Small intestine (tissue), 7 donors: ENCODE results near the gene LMBR1. TPM values are rescaled to one million over a fixed set of nuclear protein-coding genes. Genes with fewer than 3 reads are reported as not detected.
A peak's percentile ranks its signal among the peaks of the same experiment; 100 is the strongest.

Experiments used
- DNase-seq, 2 donors: peaks; one replicate each; pipeline versions ENCODE4 v3.0.0 to v3.0.0-alpha.2; 2013
- FAIRE-seq: peaks from 2 replicates; lab custom pipeline; 2012; peaks lifted over from hg19 to GRCh38; lab: Jason Lieb, UNC
- H3K27ac ChIP-seq, 3 donors: one replicate each; pipeline ENCODE4 v1.5.1; 2013; ENCODE audit warnings: low read length in 2 of 3, mild to moderate bottlenecking in 2 of 3, control low read depth in 1 of 3, inconsistent platforms in 1 of 3, low read depth in 1 of 3, moderate library complexity in 1 of 3
- H3K27me3 ChIP-seq, 3 donors: one replicate each; pipeline ENCODE4 v1.6.1; 2013; ENCODE audit warnings: low read length in 3 of 3, inconsistent platforms in 1 of 3; ENCODE audit not compliant: control insufficient read depth in 3 of 3, insufficient read depth in 3 of 3
- H3K36me3 ChIP-seq, 3 donors: one replicate each; pipeline ENCODE4 v1.6.1; 2013; ENCODE audit warnings: low read length in 3 of 3, inconsistent platforms in 1 of 3, low read depth in 1 of 3, mild to moderate bottlenecking in 1 of 3, moderate library complexity in 1 of 3; ENCODE audit not compliant: control insufficient read depth in 3 of 3, insufficient read depth in 2 of 3
- H3K4me1 ChIP-seq, 3 donors: one replicate each; pipeline ENCODE4 v1.6.1; 2013; ENCODE audit warnings: low read length in 2 of 3, inconsistent platforms in 1 of 3, low read depth in 1 of 3, mild to moderate bottlenecking in 1 of 3, moderate library complexity in 1 of 3; ENCODE audit not compliant: control insufficient read depth in 3 of 3, insufficient read depth in 2 of 3
- H3K4me3 ChIP-seq, 3 donors: one replicate each; pipeline ENCODE4 v1.5.1; 2013; ENCODE audit warnings: low read length in 3 of 3, control low read depth in 1 of 3, inconsistent platforms in 1 of 3, low read depth in 1 of 3, mild to moderate bottlenecking in 1 of 3, moderate library complexity in 1 of 3
- H3K9me3 ChIP-seq, 2 donors: one replicate each; pipeline ENCODE4 v1.6.1; 2013; ENCODE audit warnings: low read depth in 1 of 2, low read length in 1 of 2; ENCODE audit not compliant: control insufficient read depth in 2 of 2, insufficient read depth in 1 of 2
- WGBS, 3 donors: extraction: QIAGEN DNeasy Blood & Tissue Kit; methylation state at CpG; one replicate each; pipeline ENCODE4 v1.1.7; 2013; 5-methylcytosine and 5-hydroxymethylcytosine counted together
- polyA plus RNA-seq, 4 donors: library from polyadenylated mRNA; stranded (reverse) in 3 of 4; unstranded in 1 of 4; fragments of 200-250 nt in 3 of 4; fragments of 120-200 nt in 1 of 4; gene quantifications; one replicate each; pipeline versions ENCODE4 v1.2.1 to v1.2.3, GENCODE V29; 2013
- donor health status: healthy with polysubstance abuse.
- donor health status: control.
- donor health status: control.
- donor health status: Bipolar disorder and iron deficiency.
- donor health status: healthy.

The LMBR1 gene
- polyA plus RNA-seq, 4 donors: 4.3 to 34.5 (median 11.9) TPM

DNA sequence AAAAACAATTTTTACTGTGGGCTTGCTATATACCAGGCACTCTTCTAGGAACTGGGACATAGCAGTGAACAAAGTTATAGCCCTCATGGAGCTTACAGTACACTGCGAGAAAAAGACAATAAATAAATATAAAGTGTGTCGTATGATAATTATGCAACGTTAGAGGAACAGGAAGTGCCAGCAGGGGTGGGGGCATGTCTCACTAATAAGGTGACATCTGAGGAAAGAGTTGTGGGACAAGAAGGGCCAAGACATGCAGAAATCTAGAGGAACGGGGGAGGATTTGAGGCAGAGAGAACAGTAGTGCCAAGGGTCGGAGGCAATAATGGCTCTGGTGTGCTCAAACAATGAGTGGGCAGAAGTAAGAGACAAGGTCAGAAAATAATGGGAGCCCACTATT, 52.8 kb downstream of the LMBR1 start:
- no peaks in the 10 kb centered on the region for H3K4me1 ChIP-seq
- no peaks in the 10 kb centered on the region for H3K36me3 ChIP-seq
- no peak overlapping the region for H3K27ac ChIP-seq
- H3K4me3 ChIP-seq: no peak overlapping the region
- 79 to 82% (median 81%) methylated on average over 5 of the region's 5 CpGs for WGBS, 3 donors
- no peak for FAIRE-seq
- H3K9me3 ChIP-seq: no peaks in the 10 kb centered on the region
- no peak for DNase-seq
- H3K27me3 ChIP-seq: no peaks in the 10 kb centered on the region

DNA sequence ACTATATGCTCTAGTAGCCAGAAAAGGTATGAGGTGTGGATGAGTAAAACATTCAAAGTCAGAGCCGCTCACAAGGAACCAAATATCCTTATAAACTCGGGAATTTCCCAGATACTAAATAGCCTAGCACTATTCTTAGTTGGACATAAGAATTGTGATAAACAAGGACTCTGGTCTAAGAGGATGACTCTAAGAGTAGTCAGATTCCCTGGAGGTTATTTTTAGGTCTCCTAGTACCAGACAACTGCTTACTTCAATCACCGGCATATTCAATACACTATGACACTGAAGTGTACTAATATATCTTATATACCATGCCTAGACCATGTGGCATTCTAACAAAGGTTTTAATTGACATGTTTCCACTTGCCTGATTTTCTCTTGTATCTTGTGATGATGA, 56.5 kb downstream of the LMBR1 start:
- no peaks in the 10 kb centered on the region for H3K9me3 ChIP-seq
- H3K4me3 ChIP-seq: no peak overlapping the region
- 83 to 90% (median 86%) methylated on average over 3 of the region's 3 CpGs for WGBS, 3 donors
- no peak overlapping the region for H3K27ac ChIP-seq
- H3K27me3 ChIP-seq: no peaks in the 10 kb centered on the region
- no peak for FAIRE-seq
- DNase-seq: no peak
- peaks cover 0 to 6% (median 2%) of the 10 kb centered on the region in 3 donors for H3K36me3 ChIP-seq
- H3K4me1 ChIP-seq: no peaks in the 10 kb centered on the region

DNA sequence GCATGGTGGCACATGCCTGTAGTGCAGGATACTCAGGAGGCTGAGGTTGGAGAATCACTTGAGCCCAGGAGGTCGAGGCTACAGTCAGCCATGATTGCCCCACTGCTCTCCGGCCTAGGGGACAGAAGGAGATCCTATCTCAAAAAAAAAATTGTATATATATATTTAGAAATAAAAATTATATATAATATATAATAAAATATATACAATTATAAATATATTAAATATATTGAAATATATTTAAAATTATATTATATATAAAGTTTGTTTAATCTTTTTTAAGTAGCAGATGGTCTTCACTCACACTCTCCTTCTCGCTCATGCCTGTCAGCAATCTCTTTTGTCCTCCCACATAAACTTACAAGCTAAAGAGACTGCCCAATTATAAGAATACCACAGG, 58.5 kb downstream of the LMBR1 start:
- WGBS, 3 donors: 91 to 97% (median 92%) methylated on average over 3 of the region's 3 CpGs
- Histone ChIP-seq H3K27ac (no peak overlapping the region), H3K4me3 (no peak overlapping the region), H3K9me3 (no peaks in the 10 kb centered on the region), H3K27me3 (no peaks in the 10 kb centered on the region), H3K4me1 (no peaks in the 10 kb centered on the region), H3K36me3 (peaks cover 0 to 7% (median 4%) of the 10 kb centered on the region in 3 donors)
- no peak for FAIRE-seq
- no peak for DNase-seq

DNA sequence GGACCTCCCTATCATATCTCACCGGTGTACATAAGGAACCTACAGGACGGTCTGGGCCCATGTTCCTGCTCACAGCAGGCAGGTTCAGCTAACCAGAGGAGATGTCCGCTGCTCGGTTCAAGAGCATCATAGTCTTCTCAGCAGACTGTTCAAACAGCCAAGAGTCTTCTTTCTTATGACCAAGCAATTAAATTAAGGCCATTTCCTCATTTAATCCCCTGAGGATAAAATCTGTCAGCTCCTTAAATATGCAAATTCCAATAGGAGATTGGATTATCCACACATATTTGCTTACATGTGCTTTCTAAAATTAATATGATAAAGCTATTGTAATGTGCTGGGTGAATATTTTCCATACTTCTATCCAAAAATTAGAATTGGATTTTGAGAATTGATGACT, 59.7 kb downstream of the LMBR1 start:
- 94 to 99% (median 99%) methylated on average over 4 of the region's 4 CpGs for WGBS, 3 donors
- Histone ChIP-seq H3K27me3 (no peaks in the 10 kb centered on the region), H3K9me3 (no peaks in the 10 kb centered on the region), H3K4me1 (no peaks in the 10 kb centered on the region), H3K36me3 (peaks cover 0 to 12% (median 4%) of the 10 kb centered on the region in 3 donors), H3K27ac (no peak overlapping the region), H3K4me3 (no peak overlapping the region)
- no peak for DNase-seq
- no peak for FAIRE-seq

DNA sequence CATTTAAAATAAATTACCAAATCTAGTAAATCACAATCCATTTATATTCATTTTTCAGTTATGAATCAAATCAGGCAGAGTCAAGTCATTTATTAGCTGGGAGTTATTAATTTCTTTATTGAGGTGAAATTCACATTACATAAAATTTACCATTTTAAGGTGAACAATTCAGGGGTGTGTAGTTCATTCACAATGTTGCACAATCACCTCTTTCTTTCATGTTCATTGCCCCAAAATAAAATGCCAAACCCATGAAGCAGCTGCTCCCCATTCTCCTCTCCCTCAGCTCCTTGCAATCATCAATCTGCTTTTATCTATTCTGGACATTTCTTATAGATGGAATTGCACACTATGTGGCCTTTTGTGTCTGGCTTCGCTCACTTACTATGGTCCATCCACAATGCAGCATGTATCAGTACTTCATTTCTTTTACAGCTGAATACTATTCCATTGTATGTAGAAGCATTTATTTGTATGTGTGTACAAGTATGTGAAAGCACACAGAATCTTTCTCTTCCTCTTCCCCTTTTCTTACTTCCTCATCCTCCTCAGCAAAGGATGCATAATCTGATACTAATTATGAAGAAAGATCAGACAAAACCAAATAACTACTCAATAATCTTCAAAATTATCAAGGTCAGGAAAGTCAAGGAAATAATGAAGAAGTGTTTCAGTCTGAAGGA, 60.6 kb downstream of the LMBR1 start:
- H3K4me1 ChIP-seq: no peaks in the 10 kb centered on the region
- H3K9me3 ChIP-seq: no peaks in the 10 kb centered on the region
- 97 to 100% (median 99%) methylated on average over 1 of the region's 1 CpG for WGBS, 3 donors
- FAIRE-seq (no peak), DNase-seq (no peak)
- H3K36me3 ChIP-seq: peaks cover 0 to 12% (median 4%) of the 10 kb centered on the region in 3 donors
- no peaks in the 10 kb centered on the region for H3K27me3 ChIP-seq
- no peak overlapping the region for H3K27ac ChIP-seq
- no peak overlapping the region for H3K4me3 ChIP-seq

DNA sequence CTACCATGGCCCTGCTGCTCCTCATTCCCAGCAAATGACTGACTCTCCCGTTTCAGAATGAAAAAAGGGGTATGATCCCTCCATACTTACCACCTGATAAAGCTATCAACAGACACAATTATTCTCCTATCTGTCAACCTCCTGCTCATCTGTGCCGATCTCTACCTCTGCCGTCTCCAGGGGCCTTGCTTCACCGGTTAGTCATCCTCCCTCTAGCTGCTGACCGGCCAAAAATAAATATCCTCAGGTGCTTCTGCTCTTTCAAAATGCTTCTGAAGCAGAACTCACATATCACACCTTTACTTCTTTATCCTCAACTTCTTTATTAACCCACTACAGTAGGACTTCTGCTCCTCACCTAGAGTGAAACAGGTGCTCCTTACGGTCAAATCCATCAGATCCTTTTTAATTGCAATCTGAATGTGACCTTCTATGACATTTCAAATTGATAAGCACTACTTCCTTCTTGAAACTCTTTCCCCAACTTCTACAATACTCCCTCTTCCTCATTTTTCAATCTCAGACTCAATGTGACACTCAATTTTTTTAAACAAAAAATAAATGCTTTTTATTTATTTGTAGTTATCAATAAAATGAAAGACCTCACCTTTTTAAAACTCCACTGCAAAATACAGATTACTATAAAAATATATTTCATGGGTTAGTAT, 63.2 kb downstream of the LMBR1 start:
- Histone ChIP-seq H3K27me3 (no peaks in the 10 kb centered on the region), H3K4me1 (no peaks in the 10 kb centered on the region), H3K9me3 (no peaks in the 10 kb centered on the region), H3K36me3 (peaks cover 0 to 13% (median 4%) of the 10 kb centered on the region in 3 donors), H3K27ac (no peak overlapping the region), H3K4me3 (no peak overlapping the region)
- 80 to 89% (median 86%) methylated on average over 6 of the region's 6 CpGs for WGBS, 3 donors
- DNase-seq: no peak
- FAIRE-seq: no peak

DNA sequence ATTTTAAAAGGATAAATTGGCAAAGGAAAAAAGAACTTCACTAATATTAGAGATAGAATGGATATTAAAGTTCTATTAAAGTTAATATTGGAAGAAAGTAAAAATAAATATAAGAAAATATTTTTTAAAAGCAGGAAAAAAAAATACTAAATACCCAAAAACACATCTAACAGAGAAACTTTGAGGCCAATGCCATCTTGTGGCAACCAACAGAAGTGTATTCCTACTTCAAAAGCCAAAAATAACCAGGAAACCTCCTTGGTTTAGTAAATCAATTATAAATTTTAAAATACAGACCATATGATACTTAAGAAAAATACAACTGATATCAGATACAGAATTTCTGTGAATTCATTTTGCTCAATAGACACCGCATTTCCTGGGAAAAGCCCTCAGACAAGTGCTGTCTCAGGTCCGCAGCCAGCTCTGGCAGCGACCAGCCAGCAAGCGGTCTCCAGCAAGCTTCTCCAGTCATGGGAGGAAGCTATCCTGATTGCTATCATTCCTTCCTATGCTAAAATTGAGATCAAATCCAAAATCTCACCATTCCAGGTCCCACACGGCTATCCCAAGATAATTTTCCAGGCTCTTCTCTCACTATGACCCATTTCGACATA, 65.3 kb downstream of the LMBR1 start:
- FAIRE-seq (peak; percentile 67), DNase-seq (no peak)
- Histone ChIP-seq H3K27ac (no peak overlapping the region), H3K4me1 (no peaks in the 10 kb centered on the region), H3K9me3 (no peaks in the 10 kb centered on the region), H3K4me3 (no peak overlapping the region), H3K27me3 (no peaks in the 10 kb centered on the region), H3K36me3 (peaks cover 2 to 13% (median 4%) of the 10 kb centered on the region in 3 donors)
- WGBS, 3 donors: 94% methylated on average over 6 of the region's 6 CpGs

DNA sequence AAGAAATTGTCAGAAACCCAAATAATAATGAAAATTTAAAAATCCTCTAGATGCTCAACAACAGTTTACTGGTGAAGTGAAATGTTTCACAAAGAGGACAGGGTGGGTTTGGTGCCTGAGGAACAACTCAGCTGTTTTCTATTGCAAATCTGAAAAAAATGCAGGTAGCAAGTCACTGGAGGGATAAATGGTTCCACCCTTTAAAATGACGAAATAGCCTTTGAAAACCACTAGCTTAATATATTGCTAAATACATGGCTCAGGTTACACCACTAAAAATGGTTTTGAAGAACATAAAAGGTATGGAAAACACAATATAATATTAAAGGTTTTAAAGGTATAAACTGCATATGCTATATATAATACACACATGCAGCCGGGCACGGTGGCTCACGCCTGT, 69.5 kb downstream of the LMBR1 start:
- Histone ChIP-seq H3K27ac (no peak overlapping the region), H3K36me3 (peaks cover 0 to 9% (median 2%) of the 10 kb centered on the region in 3 donors), H3K9me3 (no peaks in the 10 kb centered on the region), H3K4me3 (no peak overlapping the region), H3K27me3 (no peaks in the 10 kb centered on the region), H3K4me1 (no peaks in the 10 kb centered on the region)
- no peak for FAIRE-seq
- DNase-seq: no peak
- 95 to 100% (median 99%) methylated on average over 4 of the region's 4 CpGs for whole genome bisulfite sequencing, 3 donors
